ENCODE results near the gene USP3.

DNA sequence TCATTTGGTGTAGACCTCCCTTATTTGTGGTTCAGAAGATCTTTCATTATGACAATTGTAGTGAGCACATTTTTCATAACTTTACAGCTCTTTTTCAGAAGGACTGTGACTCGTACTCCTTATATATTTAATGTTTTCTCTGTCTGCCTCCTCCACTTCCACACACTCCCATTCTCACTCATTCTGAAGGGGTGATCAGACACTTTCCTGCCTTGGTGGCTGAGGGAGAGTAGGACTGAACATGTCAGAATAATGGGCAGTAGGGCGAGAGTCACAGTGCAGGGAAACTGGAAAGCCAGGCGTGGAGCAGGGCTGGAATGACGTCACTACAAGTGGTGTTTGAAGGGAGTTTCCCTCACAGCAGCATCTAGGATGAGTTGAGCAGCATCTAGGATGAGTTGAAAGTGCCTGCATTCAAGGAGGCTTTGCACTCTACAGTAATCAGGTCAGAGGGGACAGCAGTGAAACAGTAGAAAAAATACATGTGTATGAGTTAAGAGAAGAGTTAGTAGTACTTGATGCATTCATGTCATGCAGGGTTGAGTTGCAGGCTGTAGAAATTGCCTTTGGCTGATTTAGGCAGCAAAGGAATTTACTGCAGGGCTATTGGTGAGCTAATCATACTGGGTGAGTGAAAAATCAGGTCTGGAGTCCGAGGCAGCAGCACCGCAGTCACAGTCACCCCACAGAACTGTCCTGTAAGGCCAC is 56.5 kb downstream of the USP3 start:
- no peak for TF ChIP-seq CBFB (CRISPR knock-in tag; IDR thresholded peaks at IDR 0.05)
- no peak for TF ChIP-seq POLR2A (conservative IDR thresholded peaks at IDR 0.05)
- no peak for TF ChIP-seq TAF1 (IDR thresholded peaks at IDR 0.05; ENCODE audit: control insufficient read depth, extremely low read depth, insufficient read depth, low read length, severe bottlenecking)
- TF ChIP-seq, protein P1, sequence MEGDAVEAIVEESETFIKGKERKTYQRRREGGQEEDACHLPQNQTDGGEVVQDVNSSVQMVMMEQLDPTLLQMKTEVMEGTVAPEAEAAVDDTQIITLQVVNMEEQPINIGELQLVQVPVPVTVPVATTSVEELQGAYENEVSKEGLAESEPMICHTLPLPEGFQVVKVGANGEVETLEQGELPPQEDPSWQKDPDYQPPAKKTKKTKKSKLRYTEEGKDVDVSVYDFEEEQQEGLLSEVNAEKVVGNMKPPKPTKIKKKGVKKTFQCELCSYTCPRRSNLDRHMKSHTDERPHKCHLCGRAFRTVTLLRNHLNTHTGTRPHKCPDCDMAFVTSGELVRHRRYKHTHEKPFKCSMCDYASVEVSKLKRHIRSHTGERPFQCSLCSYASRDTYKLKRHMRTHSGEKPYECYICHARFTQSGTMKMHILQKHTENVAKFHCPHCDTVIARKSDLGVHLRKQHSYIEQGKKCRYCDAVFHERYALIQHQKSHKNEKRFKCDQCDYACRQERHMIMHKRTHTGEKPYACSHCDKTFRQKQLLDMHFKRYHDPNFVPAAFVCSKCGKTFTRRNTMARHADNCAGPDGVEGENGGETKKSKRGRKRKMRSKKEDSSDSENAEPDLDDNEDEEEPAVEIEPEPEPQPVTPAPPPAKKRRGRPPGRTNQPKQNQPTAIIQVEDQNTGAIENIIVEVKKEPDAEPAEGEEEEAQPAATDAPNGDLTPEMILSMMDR (IDR thresholded peaks at IDR 0.05 in 2 of 3, conservative IDR thresholded peaks at IDR 0.05 in 1 of 3; ENCODE audit: insufficient read depth in 2 of 3, low read depth in 1 of 3, low read length in 3 of 3), result no peak
- TF ChIP-seq, protein P2, sequence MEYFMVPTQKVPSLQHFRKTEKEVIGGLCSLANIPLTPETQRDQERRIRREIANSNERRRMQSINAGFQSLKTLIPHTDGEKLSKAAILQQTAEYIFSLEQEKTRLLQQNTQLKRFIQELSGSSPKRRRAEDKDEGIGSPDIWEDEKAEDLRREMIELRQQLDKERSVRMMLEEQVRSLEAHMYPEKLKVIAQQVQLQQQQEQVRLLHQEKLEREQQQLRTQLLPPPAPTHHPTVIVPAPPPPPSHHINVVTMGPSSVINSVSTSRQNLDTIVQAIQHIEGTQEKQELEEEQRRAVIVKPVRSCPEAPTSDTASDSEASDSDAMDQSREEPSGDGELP (CRISPR knock-in tag; IDR thresholded peaks at IDR 0.05; ENCODE audit: borderline replicate concordance), result no peak
- TF ChIP-seq, protein P3, sequence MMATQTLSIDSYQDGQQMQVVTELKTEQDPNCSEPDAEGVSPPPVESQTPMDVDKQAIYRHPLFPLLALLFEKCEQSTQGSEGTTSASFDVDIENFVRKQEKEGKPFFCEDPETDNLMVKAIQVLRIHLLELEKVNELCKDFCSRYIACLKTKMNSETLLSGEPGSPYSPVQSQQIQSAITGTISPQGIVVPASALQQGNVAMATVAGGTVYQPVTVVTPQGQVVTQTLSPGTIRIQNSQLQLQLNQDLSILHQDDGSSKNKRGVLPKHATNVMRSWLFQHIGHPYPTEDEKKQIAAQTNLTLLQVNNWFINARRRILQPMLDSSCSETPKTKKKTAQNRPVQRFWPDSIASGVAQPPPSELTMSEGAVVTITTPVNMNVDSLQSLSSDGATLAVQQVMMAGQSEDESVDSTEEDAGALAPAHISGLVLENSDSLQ (IDR thresholded peaks at IDR 0.05), result no peak
- TF ChIP-seq HDAC8 (tag; IDR thresholded peaks at IDR 0.05), result no peak
- TF ChIP-seq NCOA4 (IDR thresholded peaks at IDR 0.05; ENCODE audit: partially characterized antibody), result no peak
- TF ChIP-seq, protein P4, sequence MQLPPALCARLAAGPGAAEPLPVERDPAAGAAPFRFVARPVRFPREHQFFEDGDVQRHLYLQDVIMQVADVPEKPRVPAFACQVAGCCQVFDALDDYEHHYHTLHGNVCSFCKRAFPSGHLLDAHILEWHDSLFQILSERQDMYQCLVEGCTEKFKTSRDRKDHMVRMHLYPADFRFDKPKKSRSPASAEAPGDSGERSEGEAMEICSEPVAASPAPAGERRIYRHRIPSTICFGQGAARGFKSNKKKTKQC (CRISPR knock-in tag; IDR thresholded peaks at IDR 0.05), result no peak
- TF ChIP-seq, protein P5, sequence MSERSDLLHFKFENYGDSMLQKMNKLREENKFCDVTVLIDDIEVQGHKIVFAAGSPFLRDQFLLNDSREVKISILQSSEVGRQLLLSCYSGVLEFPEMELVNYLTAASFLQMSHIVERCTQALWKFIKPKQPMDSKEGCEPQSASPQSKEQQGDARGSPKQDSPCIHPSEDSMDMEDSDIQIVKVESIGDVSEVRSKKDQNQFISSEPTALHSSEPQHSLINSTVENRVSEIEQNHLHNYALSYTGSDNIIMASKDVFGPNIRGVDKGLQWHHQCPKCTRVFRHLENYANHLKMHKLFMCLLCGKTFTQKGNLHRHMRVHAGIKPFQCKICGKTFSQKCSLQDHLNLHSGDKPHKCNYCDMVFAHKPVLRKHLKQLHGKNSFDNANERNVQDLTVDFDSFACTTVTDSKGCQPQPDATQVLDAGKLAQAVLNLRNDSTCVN (CRISPR knock-in tag; IDR thresholded peaks at IDR 0.05), result no peak
- TF ChIP-seq NUFIP1 (IDR thresholded peaks at IDR 0.05; ENCODE audit: partially characterized antibody), result no peak
- TF ChIP-seq, protein P6, sequence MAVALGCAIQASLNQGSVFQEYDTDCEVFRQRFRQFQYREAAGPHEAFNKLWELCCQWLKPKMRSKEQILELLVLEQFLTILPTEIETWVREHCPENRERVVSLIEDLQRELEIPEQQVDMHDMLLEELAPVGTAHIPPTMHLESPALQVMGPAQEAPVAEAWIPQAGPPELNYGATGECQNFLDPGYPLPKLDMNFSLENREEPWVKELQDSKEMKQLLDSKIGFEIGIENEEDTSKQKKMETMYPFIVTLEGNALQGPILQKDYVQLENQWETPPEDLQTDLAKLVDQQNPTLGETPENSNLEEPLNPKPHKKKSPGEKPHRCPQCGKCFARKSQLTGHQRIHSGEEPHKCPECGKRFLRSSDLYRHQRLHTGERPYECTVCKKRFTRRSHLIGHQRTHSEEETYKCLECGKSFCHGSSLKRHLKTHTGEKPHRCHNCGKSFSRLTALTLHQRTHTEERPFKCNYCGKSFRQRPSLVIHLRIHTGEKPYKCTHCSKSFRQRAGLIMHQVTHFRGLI (CRISPR knock-in tag; IDR thresholded peaks at IDR 0.05), result no peak

All from K562 (cell line).